GM08714 (cell line): ENCODE data around the gene PNPLA1.
"Not testable (repeated sequence)": the region's sequence is repeated elsewhere in the genome, so short reads cannot be mapped to it uniquely, and the experiment has no call there.

ENCODE experiments used
- H3K4me3 ChIP-seq: fragments of 200-500 bp; sonication (Bioruptor generic); 2 replicates; pipeline ENCODE4 v1.5.1; 2014; ENCODE audit warnings: mild to moderate bottlenecking, low read length, inconsistent platforms
- ZNF274 ChIP-seq: IDR thresholded peaks from 2 replicates; pipeline ENCODE4 v1.6.1; 2012; ENCODE audit warnings: mild to moderate bottlenecking, low read depth, low read length

Gene PNPLA1

GRCh38 chr6:36336779-36337241, 67.0 kb downstream of the PNPLA1 start, which contains the start of gene BNIP5:
BNIP5 (minus strand) TSS chr6:36336888; CDS start chr6:36330690, 6,198 bp downstream.
- no peak for TF ChIP-seq ZNF274
- H3K4me3 ChIP-seq: no peak within 1 kb of the TSS

GRCh38 chr6:36337814-36338213, 68.0 kb downstream of the PNPLA1 start:
- H3K4me3 ChIP-seq: no peak overlapping the region
- TF ChIP-seq ZNF274: no peak

- H3K4me3 ChIP-seq: not testable (repeated sequence)
Measured at GRCh38 chr6:36338223-36338622, 68.4 kb downstream of the PNPLA1 start.

- TF ChIP-seq ZNF274: no peak
- H3K4me3 ChIP-seq: no peak overlapping the region
Measured at GRCh38 chr6:36339146-36339545, 69.3 kb downstream of the PNPLA1 start.

GRCh38 chr6:36340306-36340617, 70.4 kb downstream of the PNPLA1 start:
- no peak overlapping the region for H3K4me3 ChIP-seq
- TF ChIP-seq ZNF274: no peak

GRCh38 chr6:36340618-36341454, 71.0 kb downstream of the PNPLA1 start:
- no peak overlapping the region for H3K4me3 ChIP-seq
- TF ChIP-seq ZNF274: no peak

- H3K4me3 ChIP-seq: no peak overlapping the region
- no peak for TF ChIP-seq ZNF274
Measured at GRCh38 chr6:36343109-36343680, 73.3 kb downstream of the PNPLA1 start.

GRCh38 chr6:36345681-36346466, 76.0 kb downstream of the PNPLA1 start:
- no peak for TF ChIP-seq ZNF274
- H3K4me3 ChIP-seq: no peak overlapping the region

GRCh38 chr6:36346486-36347273, 76.8 kb downstream of the PNPLA1 start:
- TF ChIP-seq ZNF274: no peak

GRCh38 chr6:36347621-36348020, 77.8 kb downstream of the PNPLA1 start:
- TF ChIP-seq ZNF274: no peak
- no peak overlapping the region for H3K4me3 ChIP-seq

More at GRCh38 chr6:36346486-36347273, 76.8 kb downstream of the PNPLA1 start:
- H3K4me3 ChIP-seq: no peak overlapping the region

- H3K4me3 ChIP-seq: no peak overlapping the region
- no peak for TF ChIP-seq ZNF274
Measured at GRCh38 chr6:36349240-36349639, 79.4 kb downstream of the PNPLA1 start.

- H3K4me3 ChIP-seq: no peak overlapping the region
- no peak for TF ChIP-seq ZNF274
Measured at GRCh38 chr6:36350082-36350481, 80.2 kb downstream of the PNPLA1 start.

- no peak for TF ChIP-seq ZNF274
- no peak overlapping the region for H3K4me3 ChIP-seq
Measured at GRCh38 chr6:36350681-36351571, 81.1 kb downstream of the PNPLA1 start.
